HepG2 (cell line): ENCODE measurements around the gene TSSK3. TPM values are rescaled to one million over a fixed set of nuclear protein-coding genes. Genes with fewer than 3 reads are reported as not detected.

Experiments
- CTCF ChIP-seq: sonication (generic); formaldehyde crosslinking; IDR thresholded peaks from 2 replicates; pipeline ENCODE4 v1.5.0; 2020; ENCODE audit warnings: mild to moderate bottlenecking, missing genetic modification reagents, moderate library complexity
- DMAP1 ChIP-seq: IDR thresholded peaks from 2 replicates; pipeline ENCODE4 v1.6.1; 2016
- KLF13 ChIP-seq: sonication (generic); formaldehyde crosslinking; IDR thresholded peaks from 2 replicates; pipeline ENCODE4 v1.4.0; 2020; ENCODE audit warnings: mild to moderate bottlenecking, missing genetic modification reagents
- MTA1 ChIP-seq: sonication (generic); formaldehyde crosslinking; IDR thresholded peaks from 2 replicates; pipeline ENCODE4 v1.4.0; 2020; ENCODE audit warnings: missing genetic modification reagents, mild to moderate bottlenecking, borderline replicate concordance
- MXI1 ChIP-seq: IDR thresholded peaks from 3 replicates; pipeline ENCODE4 v1.6.1; 2012; ENCODE audit warnings: low read depth, low read length, inconsistent platforms, borderline replicate concordance
- NCOA2 ChIP-seq: sonication (generic); formaldehyde crosslinking; IDR thresholded peaks from 2 replicates; pipeline ENCODE4 v1.8.0; 2022; ENCODE audit warnings: inconsistent platforms
- PTBP1 ChIP-seq: fragments of 200-400 bp; formaldehyde crosslinking; IDR thresholded peaks from 2 replicates; pipeline ENCODE4 v1.6.1; 2018; ENCODE audit warnings: low read length, low read depth; ENCODE audit not compliant: poor library complexity, severe bottlenecking
- RERE ChIP-seq: IDR thresholded peaks from 2 replicates; pipeline ENCODE4 v1.6.1; 2016; ENCODE audit warnings: low read depth, missing genetic modification reagents, missing compliant biosample characterization
- SIN3B ChIP-seq: fragments of 150-350 bp; IDR thresholded peaks from 2 replicates; pipeline ENCODE4 v1.6.1; 2014; ENCODE audit warnings: low read length
- SOX13 ChIP-seq, 3 experiments: fragments of 450-650 bp in 1 of 3; sonication (generic) in 1 of 3; formaldehyde crosslinking in 1 of 3; IDR thresholded peaks in 2 of 3; conservative IDR thresholded peaks in 1 of 3; 2 replicates each; pipeline versions ENCODE4 v1.5.0 to v1.6.1; 2016 to 2020; ENCODE audit warnings: antibody characterized with exemption in 1 of 3, mild to moderate bottlenecking in 1 of 3, missing compliant biosample characterization in 1 of 3, missing genetic modification reagents in 1 of 3, moderate library complexity in 1 of 3
- THAP9 ChIP-seq: sonication (generic); formaldehyde crosslinking; IDR thresholded peaks from 2 replicates; pipeline ENCODE4; 2020; ENCODE audit warnings: missing genetic modification reagents, mild to moderate bottlenecking, borderline replicate concordance
- ZFP41 ChIP-seq: sonication (generic); formaldehyde crosslinking; IDR thresholded peaks from 2 replicates; pipeline ENCODE4 v1.4.0; 2020; ENCODE audit warnings: mild to moderate bottlenecking, missing genetic modification reagents, borderline replicate concordance
- ZNF276 ChIP-seq: sonication (generic); formaldehyde crosslinking; IDR thresholded peaks from 2 replicates; pipeline ENCODE4 v1.4.0; 2020; ENCODE audit warnings: mild to moderate bottlenecking, low read depth, missing genetic modification reagents
- ZNF432 ChIP-seq: sonication (generic); formaldehyde crosslinking; IDR thresholded peaks from 2 replicates; pipeline ENCODE4 v1.5.0; 2020; ENCODE audit warnings: missing genetic modification reagents, mild to moderate bottlenecking, borderline replicate concordance
- ZNF557 ChIP-seq: sonication (generic); formaldehyde crosslinking; IDR thresholded peaks from 2 replicates; pipeline ENCODE4 v1.4.0; 2020; ENCODE audit warnings: missing genetic modification reagents
- ZNF670 ChIP-seq: sonication (generic); formaldehyde crosslinking; IDR thresholded peaks from 2 replicates; pipeline ENCODE4 v1.8.0; 2022; ENCODE audit warnings: mild to moderate bottlenecking, missing genetic modification reagents, borderline replicate concordance
- polyA plus RNA-seq, 8 experiments: library from polyadenylated mRNA; depleted of rRNA in 3 of 8; stranded (reverse) in 7 of 8; unstranded in 1 of 8; fragments of >200 nt; fragmentation: Illumina TruSeq in 4 of 8; extraction: Trizol in 4 of 8; gene quantifications; 2 replicates each; pipeline versions ENCODE4 v1.2.1 to v1.2.3, GENCODE V29; 2011 to 2016; ENCODE audit warnings: low read depth in 4 of 8, missing spikeins in 1 of 8, mixed read lengths in 1 of 8; ENCODE audit not compliant: insufficient read depth in 1 of 8
- total RNA-seq, 5 experiments: library from RNA; depleted of rRNA; stranded (reverse); fragments of >200 nt; fragmentation: Illumina TruSeq; extraction: Trizol; gene quantifications; 2 replicates each; pipeline ENCODE4 v1.2.3, GENCODE V29; 2016; ENCODE audit warnings: low read depth in 1 of 5

The TSSK3 gene
- total and polyA plus RNA-seq, 2 of the 13 experiments (the other 11 are each of a cell fraction or from before 2014, with no cell fraction given) = 1.0 to 1.1 TPM

GRCh38 chr1:32334864-32335534 lies 27.3 kb upstream of the TSSK3 start (continued):
- TF ChIP-seq NCOA2 (CRISPR knock-in tag) = 0 out of 2 replicates have a peak, but pooled peaks have one; percentile 17
- TF ChIP-seq MXI1 = no peak; the same call in 2 of the 3 replicates
- no peak for TF ChIP-seq ZNF276 (CRISPR knock-in tag)
- no peak for TF ChIP-seq SOX13 (IDR thresholded peaks at IDR 0.05)
- TF ChIP-seq SOX13 (CRISPR knock-in tag; conservative IDR thresholded peaks at IDR 0.05 in 1 of 2, IDR thresholded peaks at IDR 0.05 in 1 of 2) = peak in 1 of 2 experiments; percentile 34; a peak in 1 of 4 replicates
- no peak for TF ChIP-seq ZNF557 (CRISPR knock-in tag)
- peak; percentile 80 for TF ChIP-seq CTCF (CRISPR knock-in tag)
- TF ChIP-seq DMAP1 (CRISPR knock-in tag) = no peak
- no peak for TF ChIP-seq ZNF432 (CRISPR knock-in tag)
- TF ChIP-seq MTA1 (CRISPR knock-in tag) = 0 out of 2 replicates have a peak, but pooled peaks have one; percentile 24
- TF ChIP-seq ZFP41 (CRISPR knock-in tag) = no peak
- no peak for TF ChIP-seq KLF13
- no peak for TF ChIP-seq RERE (CRISPR knock-in tag)
- peak; percentile 78; the same call in 1 of the 2 replicates for TF ChIP-seq ZNF670
- TF ChIP-seq THAP9 (CRISPR knock-in tag) = no peak
- TF ChIP-seq SIN3B = no peak
- TF ChIP-seq PTBP1 = no peak
